ENCODE results near the gene HECW1.

- TF ChIP-seq EZH2phosphoT487 (IDR thresholded peaks at IDR 0.05; ENCODE audit: insufficient read depth, low read depth) (no peak), EZH2 (IDR thresholded peaks at IDR 0.05; ENCODE audit: insufficient read depth, poor library complexity, severe bottlenecking) (no peak)
Observed at GRCh38 chr7:43535031-43535451, 422.6 kb downstream of the HECW1 start.
